ENCODE measurements around the gene ERP44.
A peak's percentile ranks its signal among the peaks of the same experiment; 100 is the strongest.

- TF ChIP-seq POLR2A (IDR thresholded peaks at IDR 0.05; ENCODE audit: low read depth): no peak
- TF ChIP-seq CTCF (IDR thresholded peaks at IDR 0.05): peak; percentile 80 to 92 (median 82)
- TF ChIP-seq POLR2AphosphoS5 (IDR thresholded peaks at IDR 0.05): peak in 1 of 2 donors; percentile 11
Observed at GRCh38 chr9:100028201-100028784, 70.5 kb downstream of the ERP44 start.

All from esophagus muscularis mucosa (tissue), 3 donors.